MCF 10A (cell line): ENCODE data around the gene NSD1. TPM values are rescaled to one million over a fixed set of nuclear protein-coding genes. Genes with fewer than 3 reads are reported as not detected.

Experiments used
- BruUV-seq: library from RNA; stranded (reverse); fragments of 400-500 nt; replicated peaks from 2 replicates; lab custom pipeline; 2021; lab: Mats Ljungman, UMichigan
- CTCF ChIA-PET: fragments of 300-600 bp; sonication (Branson Sonifier 250); formaldehyde crosslinking; extraction: SDS; loops from one replicate; lab custom pipeline; 2021; ENCODE audit warnings: antibody characterized with exemption, inconsistent platforms; lab: Yijun Ruan, JAX
- POLR2A ChIA-PET: fragments of 300-600, 350-650 bp; sonication (Branson Sonifier 250); formaldehyde crosslinking; extraction: SDS; loops from one replicate; lab custom pipeline; 2020; ENCODE audit warnings: antibody characterized with exemption, inconsistent platforms; lab: Yijun Ruan, JAX
- DNase-seq: peaks from one replicate; pipeline ENCODE4 v3.0.0-alpha.2; 2018; ENCODE audit not compliant: unreplicated experiment
- H3K27ac Mint-ChIP-seq: one replicate; pipeline ENCODE4 v1.8.0; 2022; ENCODE audit warnings: mild to moderate bottlenecking, low read depth, mixed read lengths; ENCODE audit not compliant: unreplicated experiment
- H3K27me3 Mint-ChIP-seq: one replicate; pipeline ENCODE4 v1.8.0; 2022; ENCODE audit warnings: mixed read lengths; ENCODE audit not compliant: insufficient read depth, unreplicated experiment
- H3K36me3 Mint-ChIP-seq: one replicate; pipeline ENCODE4 v1.8.0; 2022; ENCODE audit warnings: mild to moderate bottlenecking, moderate library complexity, mixed read lengths; ENCODE audit not compliant: insufficient read depth, unreplicated experiment
- H3K4me1 Mint-ChIP-seq: one replicate; pipeline ENCODE4 v1.8.0; 2022; ENCODE audit warnings: mixed read lengths; ENCODE audit not compliant: insufficient read depth, unreplicated experiment
- H3K4me3 Mint-ChIP-seq: one replicate; pipeline ENCODE4 v1.8.0; 2022; ENCODE audit warnings: mild to moderate bottlenecking, moderate library complexity, mixed read lengths; ENCODE audit not compliant: unreplicated experiment
- H3K9me3 Mint-ChIP-seq: one replicate; pipeline ENCODE4 v1.8.0; 2022; ENCODE audit warnings: mixed read lengths; ENCODE audit not compliant: unreplicated experiment
- intact Hi-C: fragments of 100-400 bp; cut with micrococcal nuclease; formaldehyde crosslinking; loops from 2 replicates; pipeline ENCODE4 v1.14.1; 2022
- total RNA-seq: library from RNA; stranded (reverse); gene quantifications from 2 replicates; pipeline ENCODE4 v1.2.3, GENCODE V29; 2022
- TF ChIP-seq, protein P1 (sequence below): fragments of 200-600 bp; IDR thresholded peaks from one replicate; pipeline ENCODE4 v1.8.0; 2022; ENCODE audit warnings: antibody characterized with exemption, mild to moderate bottlenecking; ENCODE audit not compliant: unreplicated experiment

The NSD1 gene
- total RNA-seq, 1 experiment from 2014 or later, result 110 TPM

DNA sequence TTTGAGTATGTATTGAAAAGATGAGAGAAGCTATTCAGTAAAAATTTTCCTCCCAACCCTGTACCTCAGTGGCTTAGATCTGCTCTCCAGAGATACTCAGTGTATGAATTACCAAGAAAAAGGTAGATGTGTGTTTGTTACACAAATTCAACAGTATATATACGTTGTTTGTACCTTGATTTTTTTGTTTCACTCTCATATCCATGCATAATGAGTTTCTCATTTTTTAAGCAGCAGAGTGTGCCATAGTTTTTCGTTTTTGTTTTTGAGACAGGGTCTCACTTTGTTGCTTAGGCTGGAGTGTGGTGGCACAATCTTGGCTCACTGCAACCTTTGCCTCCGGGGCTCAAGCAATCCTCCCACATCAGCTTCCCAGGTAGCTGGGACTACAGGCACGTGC, 92.2 kb downstream of the NSD1 start:
- Mint-ChIP-seq H3K4me1 (peaks cover 10% of the 10 kb centered on the region), H3K27ac (no peak overlapping the region), H3K36me3 (peaks cover 53% of the 10 kb centered on the region), H3K9me3 (no peaks in the 10 kb centered on the region), H3K27me3 (no peaks in the 10 kb centered on the region), H3K4me3 (no peak overlapping the region)
- CTCF ChIA-PET, result interaction anchor here (0.5 to 0.6 kb wide), 2 partner anchors 26 to 1872 kb away, joined by 3 read pairs; no protein-coding TSS in a partner anchor
- no TSS peak for BruUV-seq
- TF ChIP-seq, protein P1, sequence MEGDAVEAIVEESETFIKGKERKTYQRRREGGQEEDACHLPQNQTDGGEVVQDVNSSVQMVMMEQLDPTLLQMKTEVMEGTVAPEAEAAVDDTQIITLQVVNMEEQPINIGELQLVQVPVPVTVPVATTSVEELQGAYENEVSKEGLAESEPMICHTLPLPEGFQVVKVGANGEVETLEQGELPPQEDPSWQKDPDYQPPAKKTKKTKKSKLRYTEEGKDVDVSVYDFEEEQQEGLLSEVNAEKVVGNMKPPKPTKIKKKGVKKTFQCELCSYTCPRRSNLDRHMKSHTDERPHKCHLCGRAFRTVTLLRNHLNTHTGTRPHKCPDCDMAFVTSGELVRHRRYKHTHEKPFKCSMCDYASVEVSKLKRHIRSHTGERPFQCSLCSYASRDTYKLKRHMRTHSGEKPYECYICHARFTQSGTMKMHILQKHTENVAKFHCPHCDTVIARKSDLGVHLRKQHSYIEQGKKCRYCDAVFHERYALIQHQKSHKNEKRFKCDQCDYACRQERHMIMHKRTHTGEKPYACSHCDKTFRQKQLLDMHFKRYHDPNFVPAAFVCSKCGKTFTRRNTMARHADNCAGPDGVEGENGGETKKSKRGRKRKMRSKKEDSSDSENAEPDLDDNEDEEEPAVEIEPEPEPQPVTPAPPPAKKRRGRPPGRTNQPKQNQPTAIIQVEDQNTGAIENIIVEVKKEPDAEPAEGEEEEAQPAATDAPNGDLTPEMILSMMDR, result no peak
- DNase-seq, result no peak
- POLR2A ChIA-PET, result interaction anchor here (0.7 to 1.9 kb wide), 4 partner anchors 17 to 70 kb away, joined by 3 to 6 read pairs (median 4); no protein-coding TSS in a partner anchor
- intact Hi-C loops, result no loop called here

DNA sequence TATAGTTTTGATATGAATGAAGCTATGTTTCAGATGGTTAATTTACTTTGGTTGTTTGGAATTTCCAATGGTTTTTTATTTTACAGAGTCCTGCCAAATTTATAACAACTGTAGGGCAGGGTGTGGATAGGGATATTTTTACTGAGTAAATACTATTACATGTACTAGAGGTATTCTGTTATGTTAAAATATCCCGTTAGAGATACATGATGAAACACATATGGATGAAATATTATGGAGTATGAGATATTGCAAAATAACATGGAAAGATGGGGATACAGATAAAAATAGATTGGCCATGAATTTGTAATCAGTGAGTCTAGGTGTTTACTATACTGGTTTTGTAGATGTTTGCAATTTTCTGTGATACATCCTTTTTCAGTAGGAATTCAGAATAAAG, 93.3 kb downstream of the NSD1 start:
- no peaks in the 10 kb centered on the region for H3K9me3 Mint-ChIP-seq
- peaks cover 6% of the 10 kb centered on the region for H3K4me1 Mint-ChIP-seq
- ChIA-PET CTCF (interaction anchor here (0.6 to 0.9 kb wide), 3 partner anchors 12 to 238 kb away, joined by 3 to 4 read pairs (median 3); no protein-coding TSS in a partner anchor), POLR2A (interaction anchor here (0.6 to 1.9 kb wide), 4 partner anchors 10 to 162 kb away, joined by 3 to 6 read pairs (median 4); no protein-coding TSS in a partner anchor)
- no peak overlapping the region for H3K27ac Mint-ChIP-seq
- no peak overlapping the region for H3K4me3 Mint-ChIP-seq
- TF ChIP-seq, protein P1, result no peak
- no peaks in the 10 kb centered on the region for H3K27me3 Mint-ChIP-seq
- no TSS peak for BruUV-seq
- DNase-seq, result no peak
- H3K36me3 Mint-ChIP-seq, result peaks cover 62% of the 10 kb centered on the region
- intact Hi-C loops, result no loop called here

DNA sequence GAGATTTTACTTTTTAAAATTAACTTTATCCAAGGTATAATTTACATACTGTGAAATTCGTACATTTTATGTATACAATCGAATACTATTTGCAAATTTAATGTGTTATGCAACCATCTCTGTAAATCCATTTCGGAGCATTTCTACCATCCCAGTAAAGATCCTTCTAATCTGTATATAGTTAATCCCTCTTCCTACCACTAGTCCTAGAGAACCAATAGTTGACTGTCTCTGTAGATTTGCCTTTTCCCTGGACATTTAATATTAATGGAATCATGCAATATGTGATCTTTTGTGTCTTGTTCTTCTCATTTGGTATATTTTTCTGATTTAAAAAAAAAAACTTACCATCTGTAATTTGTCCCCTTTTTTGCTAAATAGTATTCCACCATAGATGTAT, 95.2 kb downstream of the NSD1 start:
- no peak for DNase-seq
- BruUV-seq, result no TSS peak
- intact Hi-C loops, result no loop called here
- H3K36me3 Mint-ChIP-seq, result peaks cover 54% of the 10 kb centered on the region
- H3K27me3 Mint-ChIP-seq, result no peaks in the 10 kb centered on the region
- H3K9me3 Mint-ChIP-seq, result no peaks in the 10 kb centered on the region
- no peak overlapping the region for H3K4me3 Mint-ChIP-seq
- ChIA-PET POLR2A (no interaction called here), CTCF (no interaction called here)
- H3K27ac Mint-ChIP-seq, result no peak overlapping the region
- TF ChIP-seq, protein P1, result no peak
- H3K4me1 Mint-ChIP-seq, result peaks cover 23% of the 10 kb centered on the region

DNA sequence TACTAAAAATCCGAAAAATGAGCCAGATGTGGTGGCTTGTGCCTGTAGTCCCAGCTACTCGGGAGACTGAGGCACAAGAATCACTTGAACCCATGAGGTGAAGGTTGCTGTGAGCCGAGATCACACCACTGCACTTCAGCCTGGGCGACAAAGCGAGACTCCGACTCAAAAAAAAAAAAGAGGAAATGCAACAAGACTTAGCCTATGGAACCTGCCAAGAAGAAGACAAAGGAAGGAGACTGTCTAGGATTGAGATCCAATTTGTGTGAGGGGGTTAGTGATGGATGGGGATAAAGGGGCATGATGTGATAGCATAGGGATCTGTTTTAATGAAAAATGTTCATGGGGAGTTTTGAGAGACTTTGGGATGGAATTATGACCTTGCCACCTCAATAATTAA, 97.1 kb downstream of the NSD1 start:
- POLR2A ChIA-PET, result interaction anchor here (1.0 kb wide), 1 partner anchor 12 kb away, joined by 3 read pairs; no protein-coding TSS in a partner anchor
- H3K9me3 Mint-ChIP-seq, result no peaks in the 10 kb centered on the region
- no peak overlapping the region for H3K4me3 Mint-ChIP-seq
- no TSS peak for BruUV-seq
- CTCF ChIA-PET, result interaction anchor here (1.2 to 1.7 kb wide), 4 partner anchors 21 to 158 kb away, joined by 3 to 5 read pairs (median 3); no protein-coding TSS in a partner anchor
- peaks cover 27% of the 10 kb centered on the region for H3K4me1 Mint-ChIP-seq
- no peaks in the 10 kb centered on the region for H3K27me3 Mint-ChIP-seq
- TF ChIP-seq, protein P1, result no peak
- DNase-seq, result no peak
- intact Hi-C loops, result no loop called here
- peaks cover 57% of the 10 kb centered on the region for H3K36me3 Mint-ChIP-seq
- no peak overlapping the region for H3K27ac Mint-ChIP-seq
